Activated B cell treated with CpG ODN at 0.5 μM for 24 hours (primary cell): ENCODE results near the gene DOCK1. TPM values are rescaled to one million over a fixed set of nuclear protein-coding genes. Genes with fewer than 3 reads are reported as not detected.

Experiments
- ATAC-seq: fragments of 200-7000 bp; cut with Tn5 transposase; one replicate; pipeline ENCODE4 v1.10.0; 2021; ENCODE audit warnings: low read depth, mild to moderate bottlenecking, moderate library complexity
- CTCF ChIA-PET: fragments of 350-600 bp; sonication (Branson Sonifier 250); formaldehyde crosslinking; loops from one replicate; lab custom pipeline; 2021; ENCODE audit warnings: antibody characterized with exemption; lab: Charles Lee
- POLR2A ChIA-PET: fragments of 350-600 bp; sonication (Branson Sonifier 250); formaldehyde crosslinking; loops from one replicate; lab custom pipeline; 2021; ENCODE audit warnings: antibody characterized with exemption; lab: Charles Lee
- DNase-seq: peaks from one replicate; pipeline ENCODE4 v3.0.0; 2022
- H3K27ac Mint-ChIP-seq: one replicate; pipeline ENCODE4 v1.8.0; 2020; ENCODE audit warnings: mixed read lengths
- H3K27me3 Mint-ChIP-seq: one replicate; pipeline ENCODE4 v1.8.0; 2021; ENCODE audit warnings: mixed read lengths
- H3K36me3 Mint-ChIP-seq: one replicate; pipeline ENCODE4 v1.8.0; 2021; ENCODE audit warnings: low read depth, mixed read lengths
- H3K4me1 Mint-ChIP-seq: one replicate; pipeline ENCODE4 v1.8.0; 2021; ENCODE audit warnings: mixed read lengths
- H3K4me3 Mint-ChIP-seq: one replicate; pipeline ENCODE4 v1.8.0; 2020; ENCODE audit warnings: mild to moderate bottlenecking, mixed read lengths
- H3K9me3 Mint-ChIP-seq: one replicate; pipeline ENCODE4 v1.8.0; 2020; ENCODE audit warnings: mixed read lengths
- CTCF ChIP-seq: fragments of 200-600 bp; IDR thresholded peaks from one replicate; pipeline ENCODE4 v1.8.0; 2022; ENCODE audit warnings: antibody characterized with exemption, mild to moderate bottlenecking
- intact Hi-C: fragments of 100-400 bp; cut with micrococcal nuclease; formaldehyde crosslinking; loops from one replicate; pipeline ENCODE4 v1.15.1; 2024
- total RNA-seq: library from RNA; stranded (reverse); gene quantifications from 2 replicates; pipeline ENCODE4 v1.2.3, GENCODE V29; 2022

Gene DOCK1
- total RNA-seq, 1 donor from 2014 or later: not detected

DNA sequence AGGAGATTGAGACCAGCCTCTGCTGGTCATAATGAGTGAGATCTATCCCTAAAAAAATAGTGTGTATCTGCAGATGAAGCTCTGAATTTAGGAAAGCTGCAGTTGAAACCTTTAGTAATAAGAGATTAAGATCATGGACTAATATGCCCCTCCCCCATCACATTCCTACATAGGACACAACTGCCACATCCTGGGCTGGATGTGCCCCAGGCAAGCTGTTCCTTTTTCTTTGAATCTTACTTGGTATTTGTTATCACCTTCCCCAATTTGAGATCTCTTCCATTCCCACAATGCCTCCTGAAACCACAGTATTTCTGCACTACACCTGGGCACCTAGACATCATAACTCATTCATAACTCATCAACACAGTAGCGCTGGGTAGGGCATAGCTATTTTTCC, 74.1 kb downstream of the DOCK1 start:
- POLR2A ChIA-PET: no interaction called here
- CTCF ChIA-PET: no interaction called here
- H3K36me3 Mint-ChIP-seq: no peaks in the 10 kb centered on the region
- DNase-seq: no peak
- H3K27me3 Mint-ChIP-seq: no peaks in the 10 kb centered on the region
- H3K27ac Mint-ChIP-seq: no peak overlapping the region
- H3K4me3 Mint-ChIP-seq: no peak overlapping the region
- intact Hi-C loops: no loop called here
- TF ChIP-seq CTCF: no peak
- H3K9me3 Mint-ChIP-seq: no peaks in the 10 kb centered on the region
- no peaks in the 10 kb centered on the region for H3K4me1 Mint-ChIP-seq
- no peak for ATAC-seq

- no peak for ATAC-seq
- H3K4me1 Mint-ChIP-seq: no peaks in the 10 kb centered on the region
- H3K36me3 Mint-ChIP-seq: no peaks in the 10 kb centered on the region
Observed at GRCh38 chr10:126993208-126993607, 88.0 kb downstream of the DOCK1 start.

GRCh38 chr10:126997801-126998590, 92.8 kb downstream of the DOCK1 start:
- no peak overlapping the region for H3K27ac Mint-ChIP-seq
- no peaks in the 10 kb centered on the region for H3K27me3 Mint-ChIP-seq
- peaks cover 2% of the 10 kb centered on the region for H3K9me3 Mint-ChIP-seq
- no peak for DNase-seq
- CTCF ChIA-PET: no interaction called here
- POLR2A ChIA-PET: no interaction called here
- H3K36me3 Mint-ChIP-seq: no peaks in the 10 kb centered on the region
- ATAC-seq: no peak
- H3K4me1 Mint-ChIP-seq: no peaks in the 10 kb centered on the region
- no peak for TF ChIP-seq CTCF
- no peak overlapping the region for H3K4me3 Mint-ChIP-seq
- intact Hi-C loops: no loop called here

More at GRCh38 chr10:126993208-126993607, 88.0 kb downstream of the DOCK1 start:
- intact Hi-C loops: no loop called here
- Mint-ChIP-seq H3K27ac (no peak overlapping the region), H3K27me3 (no peaks in the 10 kb centered on the region), H3K4me3 (no peak overlapping the region), H3K9me3 (no peaks in the 10 kb centered on the region)
- ChIA-PET CTCF (no interaction called here), POLR2A (no interaction called here)
- TF ChIP-seq CTCF: no peak
- DNase-seq: no peak

GRCh38 chr10:127000598-127000997, 95.4 kb downstream of the DOCK1 start:
- no peak overlapping the region for H3K4me3 Mint-ChIP-seq
- no peak overlapping the region for H3K27ac Mint-ChIP-seq
- DNase-seq (no peak), ATAC-seq (no peak)
- no peaks in the 10 kb centered on the region for H3K4me1 Mint-ChIP-seq
- intact Hi-C loops: no loop called here
- H3K9me3 Mint-ChIP-seq: peaks cover 2% of the 10 kb centered on the region
- POLR2A ChIA-PET: no interaction called here
- no peak for TF ChIP-seq CTCF
- no peaks in the 10 kb centered on the region for H3K27me3 Mint-ChIP-seq
- CTCF ChIA-PET: no interaction called here
- H3K36me3 Mint-ChIP-seq: no peaks in the 10 kb centered on the region

- Mint-ChIP-seq H3K4me1 (no peaks in the 10 kb centered on the region), H3K4me3 (no peak overlapping the region), H3K27ac (no peak overlapping the region), H3K9me3 (peaks cover 6% of the 10 kb centered on the region), H3K36me3 (no peaks in the 10 kb centered on the region), H3K27me3 (no peaks in the 10 kb centered on the region)
- no peak for TF ChIP-seq CTCF
- ATAC-seq: no peak
- CTCF ChIA-PET: no interaction called here
- POLR2A ChIA-PET: no interaction called here
- intact Hi-C loops: no loop called here
- no peak for DNase-seq
Observed at GRCh38 chr10:127003032-127003685, 97.9 kb downstream of the DOCK1 start.
